AG04449 (cell line): ENCODE data around the gene IGSF9B.

Source experiments
- CTCF ChIA-PET: fragments of 350-600 bp; formaldehyde crosslinking; extraction: SDS; loops from one replicate; lab custom pipeline; 2021; ENCODE audit warnings: antibody characterized with exemption; lab: Yijun Ruan, JAX
- POLR2A ChIA-PET: fragments of 400-600, 350-600 bp; formaldehyde crosslinking; extraction: SDS; loops from one replicate; lab custom pipeline; 2020; ENCODE audit warnings: antibody characterized with exemption, inconsistent platforms; lab: Yijun Ruan, JAX
- DNase-seq: peaks from one replicate; pipeline ENCODE4 v3.0.0-alpha.2; 2010; ENCODE audit warnings: low read depth, low spot score
- H3K4me3 ChIP-seq: 2 replicates; pipeline ENCODE4 v1.5.1; 2011; ENCODE audit warnings: low read depth, mild to moderate bottlenecking, control low read depth, low read length
- TF ChIP-seq, protein P1 (sequence below): IDR thresholded peaks from one replicate; pipeline ENCODE4 v1.5.1; 2011; ENCODE audit warnings: mild to moderate bottlenecking, moderate library complexity, low read length, control low read depth, inconsistent platforms; ENCODE audit not compliant: insufficient read depth; ENCODE audit errors: missing control alignments

The IGSF9B gene

GRCh38 chr11:133922078-133922870 is 34.5 kb downstream of the IGSF9B start:
- TF ChIP-seq, protein P1, sequence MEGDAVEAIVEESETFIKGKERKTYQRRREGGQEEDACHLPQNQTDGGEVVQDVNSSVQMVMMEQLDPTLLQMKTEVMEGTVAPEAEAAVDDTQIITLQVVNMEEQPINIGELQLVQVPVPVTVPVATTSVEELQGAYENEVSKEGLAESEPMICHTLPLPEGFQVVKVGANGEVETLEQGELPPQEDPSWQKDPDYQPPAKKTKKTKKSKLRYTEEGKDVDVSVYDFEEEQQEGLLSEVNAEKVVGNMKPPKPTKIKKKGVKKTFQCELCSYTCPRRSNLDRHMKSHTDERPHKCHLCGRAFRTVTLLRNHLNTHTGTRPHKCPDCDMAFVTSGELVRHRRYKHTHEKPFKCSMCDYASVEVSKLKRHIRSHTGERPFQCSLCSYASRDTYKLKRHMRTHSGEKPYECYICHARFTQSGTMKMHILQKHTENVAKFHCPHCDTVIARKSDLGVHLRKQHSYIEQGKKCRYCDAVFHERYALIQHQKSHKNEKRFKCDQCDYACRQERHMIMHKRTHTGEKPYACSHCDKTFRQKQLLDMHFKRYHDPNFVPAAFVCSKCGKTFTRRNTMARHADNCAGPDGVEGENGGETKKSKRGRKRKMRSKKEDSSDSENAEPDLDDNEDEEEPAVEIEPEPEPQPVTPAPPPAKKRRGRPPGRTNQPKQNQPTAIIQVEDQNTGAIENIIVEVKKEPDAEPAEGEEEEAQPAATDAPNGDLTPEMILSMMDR: no peak
- CTCF ChIA-PET: interaction anchor here (0.7 to 1.5 kb wide), 2 partner anchors 218 to 283 kb away, joined by 3 to 4 read pairs; no protein-coding TSS in a partner anchor
- POLR2A ChIA-PET: no interaction called here

DNA sequence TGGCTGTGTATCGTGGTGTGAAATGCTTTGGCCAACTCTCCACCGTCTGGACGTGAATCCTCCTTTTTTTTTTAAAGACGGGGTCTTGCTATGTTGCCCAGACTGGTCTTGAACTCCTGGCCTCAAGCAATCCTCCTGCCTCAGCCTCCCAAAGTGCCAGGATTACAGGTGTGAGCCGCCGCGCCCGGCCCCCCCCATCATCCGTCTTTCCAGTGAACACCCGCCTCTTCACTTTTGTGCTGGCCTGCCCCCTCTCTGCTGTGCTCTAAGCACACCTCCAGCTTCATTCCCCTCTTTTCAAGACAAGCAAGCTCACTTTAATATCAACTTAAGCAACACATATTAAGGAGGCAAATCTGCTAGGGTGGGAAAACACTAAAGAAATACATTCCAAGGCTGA is 35.3 kb downstream of the IGSF9B start:
- POLR2A ChIA-PET: no interaction called here
- H3K4me3 ChIP-seq: no peak overlapping the region
- CTCF ChIA-PET: no interaction called here
- TF ChIP-seq, protein P1: no peak
- DNase-seq: no peak

More at GRCh38 chr11:133922078-133922870, 34.5 kb downstream of the IGSF9B start:
- no peak for DNase-seq
- no peak overlapping the region for H3K4me3 ChIP-seq

- CTCF ChIA-PET: no interaction called here
- TF ChIP-seq, protein P1: no peak
Observed at GRCh38 chr11:133921026-133921425, 35.7 kb downstream of the IGSF9B start.

GRCh38 chr11:133920109-133920990 is 36.4 kb downstream of the IGSF9B start:
- TF ChIP-seq, protein P1: no peak
- POLR2A ChIA-PET: no interaction called here
- H3K4me3 ChIP-seq: no peak overlapping the region
- CTCF ChIA-PET: interaction anchor here (1.0 kb wide), 1 partner anchor 219 kb away, joined by 3 read pairs; no protein-coding TSS in a partner anchor
- DNase-seq: no peak

More at GRCh38 chr11:133921026-133921425, 35.7 kb downstream of the IGSF9B start:
- POLR2A ChIA-PET: no interaction called here
- no peak for DNase-seq
- no peak overlapping the region for H3K4me3 ChIP-seq

- no peak for DNase-seq
- no peak overlapping the region for H3K4me3 ChIP-seq
- TF ChIP-seq, protein P1: no peak
- ChIA-PET CTCF (interaction anchor here (1.0 kb wide), 1 partner anchor 220 kb away, joined by 3 read pairs; no protein-coding TSS in a partner anchor), POLR2A (no interaction called here)
Observed at GRCh38 chr11:133919330-133920108, 37.2 kb downstream of the IGSF9B start.
